HepG2 (cell line): ENCODE measurements around the gene FBXW8. TPM values are rescaled to one million over a fixed set of nuclear protein-coding genes. Genes with fewer than 3 reads are reported as not detected.

ENCODE experiments used
- AGO1 ChIP-seq: fragments of 200-400 bp; formaldehyde crosslinking; IDR thresholded peaks from 2 replicates; pipeline ENCODE4 v1.6.1; 2017; ENCODE audit warnings: mild to moderate bottlenecking, low read depth, low read length, moderate library complexity; ENCODE audit not compliant: poor library complexity, severe bottlenecking
- DBP ChIP-seq: sonication (generic); formaldehyde crosslinking; IDR thresholded peaks from 2 replicates; pipeline ENCODE4 v1.4.0; 2020; ENCODE audit warnings: missing genetic modification reagents; ENCODE audit errors: not compliant biosample characterization
- FOXM1 ChIP-seq: sonication (generic); formaldehyde crosslinking; IDR thresholded peaks from 2 replicates; pipeline ENCODE4 v1.5.0; 2020; ENCODE audit warnings: missing genetic modification reagents
- KAT8 ChIP-seq: IDR thresholded peaks from 2 replicates; pipeline ENCODE4 v1.6.1; 2016; ENCODE audit warnings: missing genetic modification reagents, missing compliant biosample characterization
- KDM6A ChIP-seq: IDR thresholded peaks from 2 replicates; pipeline ENCODE4 v1.6.1; 2016; ENCODE audit warnings: low read depth
- MEIS1 ChIP-seq: sonication (generic); formaldehyde crosslinking; IDR thresholded peaks from 2 replicates; pipeline ENCODE4 v1.9.0; 2021; ENCODE audit warnings: mild to moderate bottlenecking, missing genetic modification reagents, moderate library complexity, borderline replicate concordance
- NFKBIZ ChIP-seq: IDR thresholded peaks from 2 replicates; pipeline ENCODE4 v1.6.1; 2018; ENCODE audit warnings: missing genetic modification reagents, missing compliant biosample characterization
- POLR2AphosphoS2 ChIP-seq: IDR thresholded peaks from 2 replicates; pipeline ENCODE4 v1.6.1; 2011; ENCODE audit warnings: low read depth, low read length, improper control_type of control experiment
- SATB2 ChIP-seq: sonication (generic); formaldehyde crosslinking; IDR thresholded peaks from 2 replicates; pipeline ENCODE4 v1.5.0; 2020; ENCODE audit warnings: missing genetic modification reagents
- SMARCC2 ChIP-seq: fragments of 450-650 bp; IDR thresholded peaks from 2 replicates; pipeline ENCODE4 v1.6.1; 2017; ENCODE audit warnings: antibody characterized with exemption, mild to moderate bottlenecking
- ZBTB3 ChIP-seq: sonication (generic); formaldehyde crosslinking; IDR thresholded peaks from 2 replicates; pipeline ENCODE4 v1.4.0; 2020; ENCODE audit warnings: low read depth, mild to moderate bottlenecking, moderate library complexity, missing genetic modification reagents, borderline replicate concordance
- ZNF18 ChIP-seq: sonication (generic); formaldehyde crosslinking; IDR thresholded peaks from 2 replicates; pipeline ENCODE4 v1.8.0; 2022; ENCODE audit warnings: mild to moderate bottlenecking, missing genetic modification reagents; ENCODE audit not compliant: insufficient replicate concordance
- ZNF180 ChIP-seq: sonication (generic); formaldehyde crosslinking; IDR thresholded peaks from 2 replicates; pipeline ENCODE4 v1.4.0; 2020; ENCODE audit warnings: low read depth, missing genetic modification reagents, borderline replicate concordance
- ZNF570 ChIP-seq: sonication (generic); formaldehyde crosslinking; IDR thresholded peaks from 2 replicates; pipeline ENCODE4 v1.4.0; 2020; ENCODE audit warnings: mild to moderate bottlenecking, missing genetic modification reagents, borderline replicate concordance
- polyA plus RNA-seq, 8 experiments: library from polyadenylated mRNA; depleted of rRNA in 3 of 8; stranded (reverse) in 7 of 8; unstranded in 1 of 8; fragments of >200 nt; fragmentation: Illumina TruSeq in 4 of 8; extraction: Trizol in 4 of 8; gene quantifications; 2 replicates each; pipeline versions ENCODE4 v1.2.1 to v1.2.3, GENCODE V29; 2011 to 2016; ENCODE audit warnings: low read depth in 4 of 8, missing spikeins in 1 of 8, mixed read lengths in 1 of 8; ENCODE audit not compliant: insufficient read depth in 1 of 8
- total RNA-seq, 5 experiments: library from RNA; depleted of rRNA; stranded (reverse); fragments of >200 nt; fragmentation: Illumina TruSeq; extraction: Trizol; gene quantifications; 2 replicates each; pipeline ENCODE4 v1.2.3, GENCODE V29; 2016; ENCODE audit warnings: low read depth in 1 of 5
- TF ChIP-seq, protein P1 (sequence below): sonication (generic); formaldehyde crosslinking; IDR thresholded peaks from 2 replicates; pipeline ENCODE4 v1.5.0; 2020; ENCODE audit warnings: mild to moderate bottlenecking, missing genetic modification reagents, borderline replicate concordance
- TF ChIP-seq, protein P2 (sequence below): sonication (generic); formaldehyde crosslinking; IDR thresholded peaks from 2 replicates; pipeline ENCODE4 v1.5.0; 2020; ENCODE audit warnings: mild to moderate bottlenecking, missing genetic modification reagents, moderate library complexity
- TF ChIP-seq, protein P3 (sequence below): sonication (generic); formaldehyde crosslinking; IDR thresholded peaks from 2 replicates; pipeline ENCODE4 v1.4.0; 2020; ENCODE audit warnings: mild to moderate bottlenecking, missing genetic modification reagents

The FBXW8 gene
- total and polyA plus RNA-seq, 2 of the 13 experiments (the other 11 are each of a cell fraction or from before 2014, with no cell fraction given), result 5.1 to 5.9 TPM

GRCh38 chr12:117047810-117048584, 137.2 kb downstream of the FBXW8 start (continued):
- TF ChIP-seq, protein P1, sequence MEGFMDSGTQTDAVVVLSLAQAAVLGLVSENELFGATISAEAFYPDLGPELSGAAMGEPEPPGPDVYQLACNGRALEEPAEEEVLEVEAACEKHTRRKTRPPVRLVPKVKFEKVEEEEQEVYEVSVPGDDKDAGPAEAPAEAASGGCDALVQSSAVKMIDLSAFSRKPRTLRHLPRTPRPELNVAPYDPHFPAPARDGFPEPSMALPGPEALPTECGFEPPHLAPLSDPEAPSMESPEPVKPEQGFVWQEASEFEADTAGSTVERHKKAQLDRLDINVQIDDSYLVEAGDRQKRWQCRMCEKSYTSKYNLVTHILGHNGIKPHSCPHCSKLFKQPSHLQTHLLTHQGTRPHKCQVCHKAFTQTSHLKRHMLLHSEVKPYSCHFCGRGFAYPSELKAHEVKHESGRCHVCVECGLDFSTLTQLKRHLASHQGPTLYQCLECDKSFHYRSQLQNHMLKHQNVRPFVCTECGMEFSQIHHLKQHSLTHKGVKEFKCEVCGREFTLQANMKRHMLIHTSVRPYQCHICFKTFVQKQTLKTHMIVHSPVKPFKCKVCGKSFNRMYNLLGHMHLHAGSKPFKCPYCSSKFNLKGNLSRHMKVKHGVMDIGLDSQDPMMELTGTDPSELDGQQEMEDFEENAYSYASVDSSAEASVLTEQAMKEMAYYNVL (CRISPR knock-in tag), result peak; percentile 58; the same call in 1 of the 2 replicates
- TF ChIP-seq MEIS1 (CRISPR knock-in tag) (peak; percentile 74; the same call in 1 of the 2 replicates), KDM6A (CRISPR knock-in tag) (no peak), ZNF18 (CRISPR knock-in tag) (peak; percentile 100), POLR2AphosphoS2 (no peak), ZBTB3 (CRISPR knock-in tag) (no peak), SMARCC2 (no peak), NFKBIZ (CRISPR knock-in tag) (0 out of 2 replicates have a peak, but pooled peaks have one; percentile 66), ZNF570 (CRISPR knock-in tag) (no peak), AGO1 (no peak), KAT8 (CRISPR knock-in tag) (0 out of 2 replicates have a peak, but pooled peaks have one; percentile 48), ZNF180 (no peak), SATB2 (no peak), FOXM1 (CRISPR knock-in tag) (no peak), DBP (CRISPR knock-in tag) (no peak)
- TF ChIP-seq, protein P2, sequence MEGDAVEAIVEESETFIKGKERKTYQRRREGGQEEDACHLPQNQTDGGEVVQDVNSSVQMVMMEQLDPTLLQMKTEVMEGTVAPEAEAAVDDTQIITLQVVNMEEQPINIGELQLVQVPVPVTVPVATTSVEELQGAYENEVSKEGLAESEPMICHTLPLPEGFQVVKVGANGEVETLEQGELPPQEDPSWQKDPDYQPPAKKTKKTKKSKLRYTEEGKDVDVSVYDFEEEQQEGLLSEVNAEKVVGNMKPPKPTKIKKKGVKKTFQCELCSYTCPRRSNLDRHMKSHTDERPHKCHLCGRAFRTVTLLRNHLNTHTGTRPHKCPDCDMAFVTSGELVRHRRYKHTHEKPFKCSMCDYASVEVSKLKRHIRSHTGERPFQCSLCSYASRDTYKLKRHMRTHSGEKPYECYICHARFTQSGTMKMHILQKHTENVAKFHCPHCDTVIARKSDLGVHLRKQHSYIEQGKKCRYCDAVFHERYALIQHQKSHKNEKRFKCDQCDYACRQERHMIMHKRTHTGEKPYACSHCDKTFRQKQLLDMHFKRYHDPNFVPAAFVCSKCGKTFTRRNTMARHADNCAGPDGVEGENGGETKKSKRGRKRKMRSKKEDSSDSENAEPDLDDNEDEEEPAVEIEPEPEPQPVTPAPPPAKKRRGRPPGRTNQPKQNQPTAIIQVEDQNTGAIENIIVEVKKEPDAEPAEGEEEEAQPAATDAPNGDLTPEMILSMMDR (CRISPR knock-in tag), result no peak
- TF ChIP-seq, protein P3, sequence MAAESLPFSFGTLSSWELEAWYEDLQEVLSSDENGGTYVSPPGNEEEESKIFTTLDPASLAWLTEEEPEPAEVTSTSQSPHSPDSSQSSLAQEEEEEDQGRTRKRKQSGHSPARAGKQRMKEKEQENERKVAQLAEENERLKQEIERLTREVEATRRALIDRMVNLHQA, result no peak
